GM23338 (cell line): Measurements from ENCODE around the gene MITF. TPM values are rescaled to one million over a fixed set of nuclear protein-coding genes. Genes with fewer than 3 reads are reported as not detected.

Experiments
- ATAC-seq: fragments of 200-7000 bp; cut with Tn5 transposase; 3 replicates; pipeline ENCODE4 v1.9.1; 2020
- DNase-seq: peaks from one replicate; pipeline ENCODE4 v3.0.0-alpha.2; 2015; ENCODE audit warnings: low spot score
- H2AFZ ChIP-seq: fragments of 200-600 bp; sonication (generic); 2 replicates; pipeline ENCODE4 v1.8.0; 2016; ENCODE audit warnings: antibody characterized with exemption, mild to moderate bottlenecking, moderate library complexity
- H3F3A ChIP-seq: fragments of 200-600 bp; sonication (generic); replicated peaks from 2 replicates; pipeline ENCODE4 v1.8.0; 2017; ENCODE audit warnings: antibody characterized with exemption, mixed run types, low read depth
- H3K27ac ChIP-seq: fragments of 200-600 bp; sonication (generic); 2 replicates; pipeline ENCODE4 v1.6.1; 2016; ENCODE audit warnings: low read depth
- H3K27me3 ChIP-seq: fragments of 200-600 bp; sonication (generic); 2 replicates; pipeline ENCODE4 v1.8.0; 2016; ENCODE audit warnings: mild to moderate bottlenecking, mixed run types, moderate library complexity; ENCODE audit not compliant: insufficient read depth
- H3K36me3 ChIP-seq: fragments of 200-600 bp; sonication (generic); 2 replicates; pipeline ENCODE4 v1.8.0; 2016; ENCODE audit warnings: mild to moderate bottlenecking; ENCODE audit not compliant: insufficient read depth
- H3K4me1 ChIP-seq: fragments of 200-600 bp; sonication (generic); 2 replicates; pipeline ENCODE4 v1.8.0; 2016; ENCODE audit warnings: mild to moderate bottlenecking, moderate library complexity; ENCODE audit not compliant: insufficient read depth
- H3K4me2 ChIP-seq: fragments of 200-600 bp; sonication (generic); 2 replicates; pipeline ENCODE4 v1.7.1; 2017; ENCODE audit warnings: mixed run types
- H3K4me3 ChIP-seq: fragments of 200-600 bp; sonication (generic); 2 replicates; pipeline ENCODE4 v1.6.1; 2016; ENCODE audit warnings: mixed run types
- H3K79me2 ChIP-seq: fragments of 200-600 bp; sonication (generic); replicated peaks from 2 replicates; pipeline ENCODE4 v1.8.0; 2017; ENCODE audit warnings: mild to moderate bottlenecking; ENCODE audit not compliant: insufficient read depth
- H3K9me2 ChIP-seq: fragments of 200-600 bp; sonication (generic); 2 replicates; pipeline ENCODE4 v1.8.0; 2017; ENCODE audit not compliant: insufficient read depth
- H4K20me1 ChIP-seq: fragments of 200-600 bp; sonication (generic); replicated peaks from 2 replicates; pipeline ENCODE4 v1.8.0; 2017; ENCODE audit warnings: mild to moderate bottlenecking; ENCODE audit not compliant: insufficient read depth
- H3K27ac Mint-ChIP-seq: 2 replicates; pipeline ENCODE4 v1.8.0; 2020; ENCODE audit warnings: inconsistent platforms, mild to moderate bottlenecking, moderate library complexity, mixed read lengths
- H3K27me3 Mint-ChIP-seq: 3 replicates; pipeline ENCODE4 v1.8.0; 2022; ENCODE audit warnings: low read depth, mild to moderate bottlenecking, moderate library complexity, mixed read lengths, inconsistent platforms; ENCODE audit not compliant: insufficient read depth, poor library complexity
- H3K36me3 Mint-ChIP-seq: 3 replicates; pipeline ENCODE4 v1.8.0; 2021; ENCODE audit warnings: low read depth, mild to moderate bottlenecking, inconsistent platforms, moderate library complexity, mixed read lengths
- H3K4me1 Mint-ChIP-seq: 3 replicates; pipeline ENCODE4 v1.8.0; 2020; ENCODE audit warnings: mild to moderate bottlenecking, inconsistent platforms, mixed read lengths
- H3K4me3 Mint-ChIP-seq: 3 replicates; pipeline ENCODE4 v1.8.0; 2021; ENCODE audit warnings: moderate library complexity, mild to moderate bottlenecking, inconsistent platforms, mixed read lengths
- H3K9me3 Mint-ChIP-seq: 3 replicates; pipeline ENCODE4 v1.8.0; 2020; ENCODE audit warnings: moderate library complexity, mild to moderate bottlenecking, inconsistent platforms, mixed read lengths
- CREB1 ChIP-seq: fragments of 250-450 bp; sonication (Bioruptor Pico); IDR thresholded peaks from 2 replicates; pipeline ENCODE4 v1.5.0; 2020; ENCODE audit warnings: low read depth, mild to moderate bottlenecking, moderate library complexity
- EZH2phosphoT487 ChIP-seq: fragments of 200-600 bp; sonication (generic); IDR thresholded peaks from one replicate; pipeline ENCODE4 v1.8.1; 2018; ENCODE audit warnings: antibody characterized with exemption; ENCODE audit not compliant: unreplicated experiment
- JUNB ChIP-seq: IDR thresholded peaks from one replicate; pipeline ENCODE4 v1.6.1; 2016; ENCODE audit warnings: antibody characterized with exemption; ENCODE audit not compliant: unreplicated experiment
- POLR2AphosphoS5 ChIP-seq: IDR thresholded peaks from 2 replicates; pipeline ENCODE4 v1.6.1; 2016; ENCODE audit warnings: antibody characterized with exemption, low read depth
- ZNF114 ChIP-seq: fragments of 250-450 bp; sonication (Bioruptor Pico); IDR thresholded peaks from 2 replicates; pipeline ENCODE4 v1.5.0; 2020; ENCODE audit warnings: mild to moderate bottlenecking, moderate library complexity
- polyA plus RNA-seq: library from polyadenylated mRNA; unstranded; fragments of >200 nt; fragmentation: Nextera tagmentation; extraction: Ambion mirVana; gene quantifications from 2 replicates; pipeline ENCODE4 v1.2.1, GENCODE V29; 2016
- total RNA-seq: library from RNA; depleted of rRNA; stranded (reverse); fragments of >200 nt; shearing (Covaris generic); gene quantifications from 2 replicates; pipeline ENCODE4 v1.2.3, GENCODE V29; 2014
- TF ChIP-seq, protein P1 (sequence below): IDR thresholded peaks from 2 replicates; pipeline ENCODE4 v1.6.1; 2016; ENCODE audit warnings: antibody characterized with exemption
- TF ChIP-seq, protein P2 (sequence below): fragments of 250-450 bp; sonication (Bioruptor Pico); IDR thresholded peaks from 2 replicates; pipeline ENCODE4 v1.5.0; 2020; ENCODE audit warnings: mild to moderate bottlenecking, moderate library complexity

The MITF gene
- total and polyA plus RNA-seq, 2 experiments from 2014 or later = 1.9 to 2.4 TPM

GRCh38 chr3:69847303-69847702 lies 108.0 kb downstream of the MITF start:
- Histone ChIP-seq H3K4me1 (no peaks in the 10 kb centered on the region), H2AFZ (no peak overlapping the region), H3K36me3 (no peaks in the 10 kb centered on the region), H3K27me3 (no peaks in the 10 kb centered on the region), H3K4me2 (no peak overlapping the region), H4K20me1 (no peaks in the 10 kb centered on the region; the same call in 1 of the 2 replicates), H3K79me2 (no peaks in the 10 kb centered on the region), H3F3A (no peaks in the 10 kb centered on the region), H3K4me3 (no peak overlapping the region), H3K27ac (no peak overlapping the region), H3K9me2 (no peaks in the 10 kb centered on the region)
- Mint-ChIP-seq H3K27ac (no peak overlapping the region), H3K4me1 (no peaks in the 10 kb centered on the region), H3K9me3 (no peaks in the 10 kb centered on the region), H3K27me3 (no peaks in the 10 kb centered on the region), H3K36me3 (no peaks in the 10 kb centered on the region), H3K4me3 (no peak overlapping the region)
- DNase-seq = no peak
- TF ChIP-seq, protein P1, sequence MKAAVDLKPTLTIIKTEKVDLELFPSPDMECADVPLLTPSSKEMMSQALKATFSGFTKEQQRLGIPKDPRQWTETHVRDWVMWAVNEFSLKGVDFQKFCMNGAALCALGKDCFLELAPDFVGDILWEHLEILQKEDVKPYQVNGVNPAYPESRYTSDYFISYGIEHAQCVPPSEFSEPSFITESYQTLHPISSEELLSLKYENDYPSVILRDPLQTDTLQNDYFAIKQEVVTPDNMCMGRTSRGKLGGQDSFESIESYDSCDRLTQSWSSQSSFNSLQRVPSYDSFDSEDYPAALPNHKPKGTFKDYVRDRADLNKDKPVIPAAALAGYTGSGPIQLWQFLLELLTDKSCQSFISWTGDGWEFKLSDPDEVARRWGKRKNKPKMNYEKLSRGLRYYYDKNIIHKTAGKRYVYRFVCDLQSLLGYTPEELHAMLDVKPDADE = no peak
- TF ChIP-seq ZNF114 (CRISPR knock-in tag) (no peak), CREB1 (CRISPR knock-in tag) (no peak), JUNB (no peak)
- TF ChIP-seq, protein P2, sequence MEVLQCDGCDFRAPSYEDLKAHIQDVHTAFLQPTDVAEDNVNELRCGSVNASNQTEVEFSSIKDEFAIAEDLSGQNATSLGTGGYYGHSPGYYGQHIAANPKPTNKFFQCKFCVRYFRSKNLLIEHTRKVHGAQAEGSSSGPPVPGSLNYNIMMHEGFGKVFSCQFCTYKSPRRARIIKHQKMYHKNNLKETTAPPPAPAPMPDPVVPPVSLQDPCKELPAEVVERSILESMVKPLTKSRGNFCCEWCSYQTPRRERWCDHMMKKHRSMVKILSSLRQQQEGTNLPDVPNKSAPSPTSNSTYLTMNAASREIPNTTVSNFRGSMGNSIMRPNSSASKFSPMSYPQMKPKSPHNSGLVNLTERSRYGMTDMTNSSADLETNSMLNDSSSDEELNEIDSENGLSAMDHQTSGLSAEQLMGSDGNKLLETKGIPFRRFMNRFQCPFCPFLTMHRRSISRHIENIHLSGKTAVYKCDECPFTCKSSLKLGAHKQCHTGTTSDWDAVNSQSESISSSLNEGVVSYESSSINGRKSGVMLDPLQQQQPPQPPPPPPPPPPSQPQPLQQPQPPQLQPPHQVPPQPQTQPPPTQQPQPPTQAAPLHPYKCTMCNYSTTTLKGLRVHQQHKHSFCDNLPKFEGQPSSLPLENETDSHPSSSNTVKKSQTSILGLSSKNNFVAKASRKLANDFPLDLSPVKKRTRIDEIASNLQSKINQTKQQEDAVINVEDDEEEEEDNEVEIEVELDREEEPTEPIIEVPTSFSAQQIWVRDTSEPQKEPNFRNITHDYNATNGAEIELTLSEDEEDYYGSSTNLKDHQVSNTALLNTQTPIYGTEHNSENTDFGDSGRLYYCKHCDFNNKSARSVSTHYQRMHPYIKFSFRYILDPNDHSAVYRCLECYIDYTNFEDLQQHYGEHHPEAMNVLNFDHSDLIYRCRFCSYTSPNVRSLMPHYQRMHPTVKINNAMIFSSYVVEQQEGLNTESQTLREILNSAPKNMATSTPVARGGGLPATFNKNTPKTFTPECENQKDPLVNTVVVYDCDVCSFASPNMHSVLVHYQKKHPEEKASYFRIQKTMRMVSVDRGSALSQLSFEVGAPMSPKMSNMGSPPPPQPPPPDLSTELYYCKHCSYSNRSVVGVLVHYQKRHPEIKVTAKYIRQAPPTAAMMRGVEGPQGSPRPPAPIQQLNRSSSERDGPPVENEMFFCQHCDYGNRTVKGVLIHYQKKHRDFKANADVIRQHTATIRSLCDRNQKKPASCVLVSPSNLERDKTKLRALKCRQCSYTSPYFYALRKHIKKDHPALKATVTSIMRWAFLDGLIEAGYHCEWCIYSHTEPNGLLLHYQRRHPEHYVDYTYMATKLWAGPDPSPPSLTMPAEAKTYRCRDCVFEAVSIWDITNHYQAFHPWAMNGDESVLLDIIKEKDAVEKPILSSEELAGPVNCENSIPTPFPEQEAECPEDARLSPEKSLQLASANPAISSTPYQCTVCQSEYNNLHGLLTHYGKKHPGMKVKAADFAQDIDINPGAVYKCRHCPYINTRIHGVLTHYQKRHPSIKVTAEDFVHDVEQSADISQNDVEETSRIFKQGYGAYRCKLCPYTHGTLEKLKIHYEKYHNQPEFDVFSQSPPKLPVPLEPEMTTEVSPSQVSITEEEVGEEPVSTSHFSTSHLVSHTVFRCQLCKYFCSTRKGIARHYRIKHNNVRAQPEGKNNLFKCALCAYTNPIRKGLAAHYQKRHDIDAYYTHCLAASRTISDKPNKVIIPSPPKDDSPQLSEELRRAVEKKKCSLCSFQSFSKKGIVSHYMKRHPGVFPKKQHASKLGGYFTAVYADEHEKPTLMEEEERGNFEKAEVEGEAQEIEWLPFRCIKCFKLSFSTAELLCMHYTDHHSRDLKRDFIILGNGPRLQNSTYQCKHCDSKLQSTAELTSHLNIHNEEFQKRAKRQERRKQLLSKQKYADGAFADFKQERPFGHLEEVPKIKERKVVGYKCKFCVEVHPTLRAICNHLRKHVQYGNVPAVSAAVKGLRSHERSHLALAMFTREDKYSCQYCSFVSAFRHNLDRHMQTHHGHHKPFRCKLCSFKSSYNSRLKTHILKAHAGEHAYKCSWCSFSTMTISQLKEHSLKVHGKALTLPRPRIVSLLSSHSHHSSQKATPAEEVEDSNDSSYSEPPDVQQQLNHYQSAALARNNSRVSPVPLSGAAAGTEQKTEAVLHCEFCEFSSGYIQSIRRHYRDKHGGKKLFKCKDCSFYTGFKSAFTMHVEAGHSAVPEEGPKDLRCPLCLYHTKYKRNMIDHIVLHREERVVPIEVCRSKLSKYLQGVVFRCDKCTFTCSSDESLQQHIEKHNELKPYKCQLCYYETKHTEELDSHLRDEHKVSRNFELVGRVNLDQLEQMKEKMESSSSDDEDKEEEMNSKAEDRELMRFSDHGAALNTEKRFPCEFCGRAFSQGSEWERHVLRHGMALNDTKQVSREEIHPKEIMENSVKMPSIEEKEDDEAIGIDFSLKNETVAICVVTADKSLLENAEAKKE (CRISPR knock-in tag) = no peak
- no peak for ATAC-seq

DNA sequence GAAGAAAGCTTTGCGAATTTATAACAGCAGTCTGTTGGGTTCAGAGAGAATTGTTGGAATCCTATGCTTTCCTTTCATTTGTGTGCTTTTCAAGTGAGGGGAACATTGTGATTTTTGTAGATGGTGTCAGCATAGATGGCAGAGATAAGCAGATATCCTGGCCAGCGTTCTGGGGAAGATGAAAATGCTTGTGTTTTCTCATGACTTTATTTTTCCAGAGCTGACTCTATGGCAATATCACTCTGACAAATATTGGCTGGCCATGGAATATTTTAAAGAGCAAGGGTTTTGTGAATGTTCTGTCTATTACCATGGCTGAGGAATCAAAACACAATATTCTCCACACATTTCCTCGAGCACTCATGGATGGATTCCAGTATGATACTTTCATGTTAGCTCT lies 108.8 kb downstream of the MITF start:
- Histone ChIP-seq H4K20me1 (no peaks in the 10 kb centered on the region; the same call in 1 of the 2 replicates), H3F3A (no peaks in the 10 kb centered on the region), H2AFZ (no peak overlapping the region), H3K9me2 (no peaks in the 10 kb centered on the region), H3K4me1 (no peaks in the 10 kb centered on the region), H3K27me3 (no peaks in the 10 kb centered on the region), H3K4me3 (no peak overlapping the region), H3K4me2 (no peak overlapping the region), H3K79me2 (no peaks in the 10 kb centered on the region), H3K27ac (no peak overlapping the region), H3K36me3 (no peaks in the 10 kb centered on the region)
- Mint-ChIP-seq H3K4me3 (no peak overlapping the region), H3K27ac (no peak overlapping the region), H3K36me3 (no peaks in the 10 kb centered on the region), H3K9me3 (no peaks in the 10 kb centered on the region), H3K27me3 (no peaks in the 10 kb centered on the region), H3K4me1 (no peaks in the 10 kb centered on the region)
- ATAC-seq (no peak), DNase-seq (no peak)
- TF ChIP-seq ZNF114 (CRISPR knock-in tag) = no peak
- TF ChIP-seq POLR2AphosphoS5 = no peak
- TF ChIP-seq CREB1 (CRISPR knock-in tag) = no peak
- TF ChIP-seq JUNB = no peak
- no peak for TF ChIP-seq EZH2phosphoT487
